Parathyroid adenoma (tissue), 2 donors: ENCODE measurements around the gene ITGA2B.

Source experiments
- H2AFZ ChIP-seq: fragments of 300-600 bp; sonication (generic); one replicate; pipeline ENCODE4 v1.7.0; 2017; ENCODE audit warnings: antibody characterized with exemption, mild to moderate bottlenecking
- H3K27ac ChIP-seq: fragments of 300-600 bp; sonication (generic); one replicate; pipeline ENCODE4 v1.7.0; 2017
- H3K27me3 ChIP-seq: fragments of 300-600 bp; sonication (generic); one replicate; pipeline ENCODE4 v1.7.0; 2017; ENCODE audit warnings: low read length; ENCODE audit not compliant: control insufficient read depth, insufficient read depth
- H3K36me3 ChIP-seq: fragments of 300-600 bp; sonication (generic); one replicate; pipeline ENCODE4 v1.7.0; 2017; ENCODE audit warnings: low read length; ENCODE audit not compliant: control insufficient read depth, insufficient read depth
- H3K4me1 ChIP-seq: fragments of 300-600 bp; sonication (generic); one replicate; pipeline ENCODE4 v1.7.0; 2017; ENCODE audit warnings: control low read depth
- H3K4me2 ChIP-seq: fragments of 300-600 bp; sonication (generic); one replicate; pipeline ENCODE4 v1.7.0; 2017; ENCODE audit warnings: low read length
- H3K4me3 ChIP-seq: fragments of 300-600 bp; sonication (generic); one replicate; pipeline ENCODE4 v1.7.0; 2017; ENCODE audit warnings: low read depth, low read length
- H3K79me2 ChIP-seq: fragments of 300-600 bp; sonication (generic); one replicate; pipeline ENCODE4 v1.7.0; 2017; ENCODE audit warnings: control low read depth
- H3K9ac ChIP-seq: fragments of 300-600 bp; sonication (generic); one replicate; pipeline ENCODE4 v1.7.0; 2017; ENCODE audit warnings: mild to moderate bottlenecking
- H3K9me3 ChIP-seq: fragments of 300-600 bp; sonication (generic); one replicate; pipeline ENCODE4 v1.7.0; 2017; ENCODE audit warnings: low read length; ENCODE audit not compliant: control insufficient read depth
- TF ChIP-seq, protein P1 (sequence below): fragments of 300-600 bp; sonication (generic); IDR thresholded peaks from one replicate; pipeline ENCODE4 v1.7.0; 2017; ENCODE audit warnings: antibody characterized with exemption, mild to moderate bottlenecking
- donor health status: primary hyperparathyroidism.

ITGA2B gene

DNA sequence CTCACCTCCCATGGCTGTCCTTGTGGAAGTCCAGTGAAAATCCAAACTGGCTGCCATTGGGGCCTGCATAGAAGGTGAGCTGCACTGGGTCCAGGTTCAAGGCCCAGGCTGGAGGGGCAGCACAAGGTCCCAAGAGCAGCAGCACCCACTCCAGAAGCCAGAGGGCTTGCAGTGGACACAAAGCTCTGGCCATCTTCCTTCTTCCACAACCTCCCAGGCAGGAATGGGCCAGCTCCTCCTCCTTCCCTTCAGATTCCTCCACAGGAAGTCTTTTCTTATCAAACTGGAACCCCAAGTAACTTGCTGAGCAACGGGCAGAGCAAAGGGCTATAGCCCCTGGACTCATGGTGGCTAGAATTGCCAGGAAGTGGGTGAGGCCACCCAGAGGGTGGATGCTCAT, at the start of gene ITGA2B:
TSS of gene ITGA2B (minus strand) at position 369 of the 400 bp plus-strand sequence. CDS start at position 193, 176 bp downstream.
- Histone ChIP-seq H3K4me1 (no peaks in the 10 kb centered on the region), H3K27ac (no peak within 1 kb of the TSS), H3K9me3 (no peaks in the 10 kb centered on the region), H3K4me2 (no peak within 1 kb of the TSS), H3K79me2 (no peaks in the 10 kb centered on the region), H3K27me3 (no peaks in the 10 kb centered on the region), H3K36me3 (no peaks in the 10 kb centered on the region), H3K9ac (no peak within 1 kb of the TSS), H3K4me3 (no peak within 1 kb of the TSS), H2AFZ (no peak within 1 kb of the TSS)
- TF ChIP-seq, protein P1, sequence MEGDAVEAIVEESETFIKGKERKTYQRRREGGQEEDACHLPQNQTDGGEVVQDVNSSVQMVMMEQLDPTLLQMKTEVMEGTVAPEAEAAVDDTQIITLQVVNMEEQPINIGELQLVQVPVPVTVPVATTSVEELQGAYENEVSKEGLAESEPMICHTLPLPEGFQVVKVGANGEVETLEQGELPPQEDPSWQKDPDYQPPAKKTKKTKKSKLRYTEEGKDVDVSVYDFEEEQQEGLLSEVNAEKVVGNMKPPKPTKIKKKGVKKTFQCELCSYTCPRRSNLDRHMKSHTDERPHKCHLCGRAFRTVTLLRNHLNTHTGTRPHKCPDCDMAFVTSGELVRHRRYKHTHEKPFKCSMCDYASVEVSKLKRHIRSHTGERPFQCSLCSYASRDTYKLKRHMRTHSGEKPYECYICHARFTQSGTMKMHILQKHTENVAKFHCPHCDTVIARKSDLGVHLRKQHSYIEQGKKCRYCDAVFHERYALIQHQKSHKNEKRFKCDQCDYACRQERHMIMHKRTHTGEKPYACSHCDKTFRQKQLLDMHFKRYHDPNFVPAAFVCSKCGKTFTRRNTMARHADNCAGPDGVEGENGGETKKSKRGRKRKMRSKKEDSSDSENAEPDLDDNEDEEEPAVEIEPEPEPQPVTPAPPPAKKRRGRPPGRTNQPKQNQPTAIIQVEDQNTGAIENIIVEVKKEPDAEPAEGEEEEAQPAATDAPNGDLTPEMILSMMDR: no peak

DNA sequence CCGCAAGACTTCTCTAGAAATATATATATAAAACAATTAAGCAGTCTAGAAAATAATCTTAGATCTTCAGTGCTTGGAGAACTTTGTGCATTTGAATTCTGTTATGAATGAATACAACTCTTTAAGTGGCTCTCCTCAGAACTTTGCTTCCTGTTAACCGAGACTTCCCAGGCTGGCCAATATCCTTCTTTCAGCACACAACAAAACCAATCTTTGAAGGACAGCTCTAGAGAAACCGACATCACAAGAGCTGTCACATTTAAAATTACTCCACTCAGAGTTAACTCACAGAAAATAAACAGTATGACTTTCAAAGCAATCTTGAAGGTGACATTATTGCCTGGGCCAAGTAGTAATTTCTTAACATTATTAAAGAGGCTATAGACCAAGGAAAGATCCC, 49.7 kb upstream of the ITGA2B start:
- TF ChIP-seq, protein P1: no peak
- H3K27ac ChIP-seq: no peak overlapping the region

DNA sequence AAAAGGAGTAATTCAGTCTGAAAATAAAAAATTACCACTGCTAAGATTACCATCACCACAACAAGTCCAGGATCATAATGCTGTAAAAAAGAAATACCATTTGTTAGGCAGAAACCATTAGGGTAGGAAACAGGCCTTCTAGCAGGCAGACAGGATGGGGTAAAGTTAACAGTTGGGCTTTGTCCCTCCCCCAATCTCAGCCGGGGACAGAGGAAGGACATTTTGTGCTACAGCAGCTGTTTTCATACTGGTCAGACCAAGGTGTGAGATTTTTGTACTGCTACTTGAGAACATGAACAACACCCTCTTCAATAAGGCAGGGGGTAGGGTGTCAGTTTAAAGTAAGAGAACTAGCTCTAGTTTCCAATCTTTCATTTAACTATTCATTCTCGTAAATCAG, 49.2 kb upstream of the ITGA2B start:
- Histone ChIP-seq H3K9me3 (no peaks in the 10 kb centered on the region), H3K4me1 (peaks cover 9% of the 10 kb centered on the region), H3K27me3 (no peaks in the 10 kb centered on the region), H3K36me3 (no peaks in the 10 kb centered on the region), H3K79me2 (peaks cover 24% of the 10 kb centered on the region), H3K4me2 (no peak overlapping the region), H3K27ac (no peak overlapping the region), H2AFZ (no peak overlapping the region), H3K9ac (no peak overlapping the region), H3K4me3 (no peak overlapping the region)
- TF ChIP-seq, protein P1: no peak

More for the DNA sequence above, 49.7 kb upstream of the ITGA2B start:
- Histone ChIP-seq H3K4me1 (peaks cover 9% of the 10 kb centered on the region), H3K27me3 (no peaks in the 10 kb centered on the region), H3K4me2 (no peak overlapping the region), H3K9ac (no peak overlapping the region), H3K9me3 (no peaks in the 10 kb centered on the region), H3K36me3 (no peaks in the 10 kb centered on the region), H3K79me2 (peaks cover 25% of the 10 kb centered on the region), H2AFZ (no peak overlapping the region), H3K4me3 (no peak overlapping the region)

DNA sequence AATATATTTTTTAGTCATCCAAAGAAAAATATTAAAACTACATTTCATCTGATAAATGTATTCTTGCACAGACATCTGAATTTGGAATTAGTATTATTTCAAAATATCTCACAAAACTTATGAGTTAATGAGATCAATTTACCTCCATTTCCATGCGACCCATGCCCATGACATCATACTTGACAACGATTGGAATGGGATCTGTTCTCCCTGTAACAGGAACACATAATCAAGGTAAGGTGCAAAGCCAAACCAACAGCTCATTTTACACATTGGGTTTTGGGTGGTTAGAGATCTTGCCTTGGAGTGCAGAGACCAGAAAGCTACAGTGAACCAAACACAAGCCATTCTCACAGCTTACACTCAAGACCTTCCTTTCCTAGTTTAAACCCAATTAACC, 46.9 kb upstream of the ITGA2B start:
- no peak overlapping the region for H3K9ac ChIP-seq
- H3K9me3 ChIP-seq: no peaks in the 10 kb centered on the region
- no peak overlapping the region for H2AFZ ChIP-seq
- TF ChIP-seq, protein P1: no peak
- no peak overlapping the region for H3K4me2 ChIP-seq
- H3K4me3 ChIP-seq: no peak overlapping the region
- no peaks in the 10 kb centered on the region for H3K36me3 ChIP-seq
- H3K27ac ChIP-seq: no peak overlapping the region
- peaks cover 10% of the 10 kb centered on the region for H3K79me2 ChIP-seq
- H3K27me3 ChIP-seq: no peaks in the 10 kb centered on the region
- H3K4me1 ChIP-seq: peaks cover 5% of the 10 kb centered on the region
